Measurements from ENCODE around the gene RFX4. TPM values are rescaled to one million over a fixed set of nuclear protein-coding genes. Genes with fewer than 3 reads are reported as not detected.

Gene RFX4
- total and polyA plus RNA-seq, 2 of the 13 experiments (the other 11 are each of a cell fraction or from before 2014, with no cell fraction given), result not detected

GRCh38 chr12:106634206-106634605, 51.4 kb downstream of the RFX4 start:
- no TSS peak for BruUV-seq (replicated peaks)
- H3K27me3 ChIP-seq (ENCODE audit: control insufficient read depth in 1 of 2, insufficient read depth in 2 of 2, low read length in 2 of 2), result peaks cover 0 to 3% of the 10 kb centered on the region in 2 experiments; a peak in 1 of 5 replicates
- WGBS (ENCODE audit: low lambda C conversion rate), result 38% methylated on average over 7 of the region's 7 CpGs

More at GRCh38 chr12:106634206-106634605, 51.4 kb downstream of the RFX4 start:
- H3K36me3 ChIP-seq (replicated peaks in 1 of 2; ENCODE audit: control insufficient read depth in 1 of 2, insufficient read depth in 2 of 2, low read length in 2 of 2), result no peaks in the 10 kb centered on the region
- no peaks in the 10 kb centered on the region for H3K4me1 ChIP-seq (ENCODE audit: insufficient read depth, low read length)
- H3K27ac ChIP-seq (ENCODE audit: extremely low read length, insufficient read depth, low read length), result no peak overlapping the region
- DNase-seq (ENCODE audit: low spot score) (no peak), FAIRE-seq (no peak), ATAC-seq (no peak)
- no peaks in the 10 kb centered on the region for H3K9me3 ChIP-seq (ENCODE audit: low read length)
- in situ Hi-C loops (cut with HindIII; ENCODE audit: extremely low pct_ligation_motif_present, low pct_unique_long_range_greater_than_20kb), result no loop called here
- 0 out of 2 replicates have a peak, but pooled peaks cover 2% of the 10 kb centered on the region for H4K20me1 ChIP-seq (ENCODE audit: insufficient read depth, low read length)
- TF ChIP-seq ZNF10 (CRISPR knock-in tag; IDR thresholded peaks at IDR 0.05; ENCODE audit: borderline replicate concordance, low read depth) (no peak), ZSCAN22 (CRISPR knock-in tag; IDR thresholded peaks at IDR 0.05) (no peak), TOE1 (CRISPR knock-in tag; IDR thresholded peaks at IDR 0.05) (no peak), ZNF431 (CRISPR knock-in tag; IDR thresholded peaks at IDR 0.05; ENCODE audit: borderline replicate concordance, low read depth) (no peak), HMGXB4 (CRISPR knock-in tag; IDR thresholded peaks at IDR 0.05; ENCODE audit: borderline replicate concordance in 1 of 2, low read depth in 1 of 2) (no peak), ZNF652 (CRISPR knock-in tag; IDR thresholded peaks at IDR 0.05; ENCODE audit: borderline replicate concordance, low read depth) (no peak), TBX3 (IDR thresholded peaks at IDR 0.05; ENCODE audit: borderline replicate concordance) (no peak), TFDP1 (CRISPR knock-in tag; IDR thresholded peaks at IDR 0.05; ENCODE audit: borderline replicate concordance) (no peak), NFKB2 (CRISPR knock-in tag; IDR thresholded peaks at IDR 0.05; ENCODE audit: borderline replicate concordance) (no peak)
- H3K79me2 ChIP-seq (ENCODE audit: insufficient read depth, low read length), result no peaks in the 10 kb centered on the region
- no peak overlapping the region for H2AFZ ChIP-seq (ENCODE audit: low read length)
- ChIA-PET CTCF (ENCODE audit: low intra/inter-chr PET ratio, low total read pairs) (no interaction called here), POLR2A (no interaction called here)
- no peak overlapping the region for H3K9ac ChIP-seq (ENCODE audit: insufficient read depth, low read depth, low read length)
- intact Hi-C loops (cut with micrococcal nuclease; ENCODE audit: unreplicated experiment), result no loop called here
- no peak overlapping the region for H3K4me3 ChIP-seq (replicated peaks in 1 of 3; ENCODE audit: insufficient read depth in 1 of 3, low read depth in 2 of 3, low read length in 3 of 3)
- no peak overlapping the region for H3K4me2 ChIP-seq (ENCODE audit: low read depth, low read length)
